ENCODE measurements around the gene STRA6.
"Not testable (repeated sequence)": the region's sequence is repeated elsewhere in the genome, so short reads cannot be mapped to it uniquely, and the experiment has no call there.

Gene STRA6

DNA sequence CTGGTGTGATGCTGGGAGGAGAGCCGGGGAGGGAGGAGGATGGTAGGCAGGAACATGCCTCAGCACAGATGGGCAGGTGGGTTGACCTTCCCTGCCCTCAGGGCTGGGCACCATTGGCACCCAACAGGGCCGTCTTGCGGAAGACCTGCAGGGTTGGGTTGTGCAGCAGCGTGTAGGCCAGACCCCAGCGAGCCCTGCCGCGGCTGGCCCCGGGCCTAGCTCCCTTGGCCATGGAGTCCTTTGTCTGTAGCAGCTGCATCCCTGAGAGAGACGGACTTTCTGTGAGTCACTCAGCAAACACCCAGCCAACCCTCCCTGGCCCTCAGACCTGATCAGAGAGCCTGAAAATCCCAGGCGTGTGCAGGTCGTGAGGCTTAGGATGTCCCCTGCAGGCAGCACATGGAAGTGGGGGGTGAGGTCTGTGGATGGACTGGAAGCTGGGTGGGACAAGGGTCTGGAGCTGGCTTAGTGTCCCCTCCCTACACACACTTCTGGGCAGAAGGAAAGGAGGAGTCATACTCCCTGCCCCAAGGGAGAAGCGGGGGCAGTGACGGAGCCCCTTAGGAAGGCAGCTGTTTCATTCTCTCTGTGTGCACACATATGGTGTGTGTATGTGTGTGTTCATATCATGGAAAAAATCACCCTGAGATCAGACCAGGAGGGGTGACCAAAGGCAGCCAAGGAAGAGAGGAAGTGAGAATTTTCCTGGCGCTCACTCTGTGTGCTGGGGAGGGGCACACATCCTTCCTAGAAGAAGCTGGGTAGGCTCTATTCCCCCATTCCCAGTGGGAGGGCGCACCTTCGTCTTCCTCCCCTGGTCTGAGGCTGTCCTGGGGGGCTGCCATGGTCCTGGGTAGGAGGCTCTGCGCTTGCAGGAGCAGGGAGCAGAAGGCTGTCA is 22.4 kb downstream of the STRA6 start:
- no peak for DNase-seq

DNA sequence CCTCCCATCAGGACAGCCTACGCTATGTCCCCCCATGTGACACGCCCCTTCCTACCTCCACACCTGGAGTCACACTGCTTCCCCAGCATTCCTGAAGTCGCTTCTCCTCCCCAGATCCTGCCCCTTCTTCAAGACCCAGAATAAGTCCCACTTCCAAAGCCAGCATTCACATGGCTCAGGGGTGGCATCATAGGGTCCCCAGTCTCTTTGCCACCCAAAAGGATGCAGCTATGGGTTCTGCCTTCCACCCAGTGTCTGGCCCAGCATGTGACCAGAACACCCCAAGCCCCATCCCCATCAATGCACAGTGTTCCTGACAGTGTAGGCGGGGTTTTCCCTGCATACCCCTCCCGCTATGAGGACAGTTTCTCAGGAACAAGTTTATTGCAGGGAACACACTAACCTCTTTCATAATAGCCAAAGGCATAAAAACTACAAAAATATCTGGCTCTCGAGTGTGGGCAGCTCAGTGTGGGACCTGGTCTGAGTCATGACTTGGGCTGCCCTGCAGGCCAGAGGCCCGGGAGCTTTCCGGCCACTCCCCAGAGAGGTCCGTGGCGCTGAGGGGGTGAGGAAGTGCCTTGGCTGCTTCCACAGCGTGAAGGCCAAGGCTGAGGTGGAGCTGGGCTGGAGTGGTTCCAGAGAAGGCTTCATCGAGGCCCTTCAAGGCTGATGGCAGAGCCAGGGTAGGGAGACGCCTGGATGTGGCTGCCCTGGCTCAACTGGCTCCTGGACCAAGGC is 23.3 kb downstream of the STRA6 start:
- no peak for DNase-seq

DNA sequence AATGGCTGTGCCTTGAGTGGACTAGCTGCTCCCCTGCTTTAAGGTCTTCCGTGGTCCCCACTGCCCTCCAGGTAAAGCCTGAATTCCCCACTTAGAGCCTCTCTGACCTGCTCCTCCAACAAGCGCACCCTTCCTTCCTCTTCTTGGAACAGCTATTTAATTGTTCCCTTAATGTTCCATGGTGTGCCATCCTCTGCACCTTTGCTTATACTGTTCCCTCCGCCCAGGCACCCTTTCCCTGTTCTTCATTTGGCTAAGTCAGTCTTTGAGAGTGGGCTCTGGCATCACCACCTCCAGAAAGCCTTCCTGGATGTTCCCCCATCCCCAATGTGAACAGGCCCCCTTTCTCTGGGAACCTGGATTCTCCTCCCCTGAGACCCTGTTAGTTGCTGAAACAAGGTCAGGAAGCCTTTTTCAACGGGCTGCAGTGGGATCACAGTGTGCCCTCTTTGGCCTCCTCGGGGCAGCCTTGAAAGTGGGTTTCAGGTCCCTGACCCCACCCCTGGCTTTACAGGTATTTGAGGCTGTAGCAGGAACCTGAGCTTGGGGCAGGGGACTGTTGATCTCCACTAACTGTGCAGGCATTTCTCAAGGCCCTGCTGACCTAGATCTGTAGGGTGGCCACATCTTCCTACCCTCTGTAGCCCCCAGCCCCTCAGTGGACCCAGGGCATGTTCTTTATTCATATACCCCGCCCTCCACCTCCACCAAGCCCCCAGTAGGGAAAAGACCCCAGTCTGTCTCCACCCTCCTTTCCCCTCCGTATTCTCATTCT is 24.1 kb downstream of the STRA6 start:
- DNase-seq: no peak

DNA sequence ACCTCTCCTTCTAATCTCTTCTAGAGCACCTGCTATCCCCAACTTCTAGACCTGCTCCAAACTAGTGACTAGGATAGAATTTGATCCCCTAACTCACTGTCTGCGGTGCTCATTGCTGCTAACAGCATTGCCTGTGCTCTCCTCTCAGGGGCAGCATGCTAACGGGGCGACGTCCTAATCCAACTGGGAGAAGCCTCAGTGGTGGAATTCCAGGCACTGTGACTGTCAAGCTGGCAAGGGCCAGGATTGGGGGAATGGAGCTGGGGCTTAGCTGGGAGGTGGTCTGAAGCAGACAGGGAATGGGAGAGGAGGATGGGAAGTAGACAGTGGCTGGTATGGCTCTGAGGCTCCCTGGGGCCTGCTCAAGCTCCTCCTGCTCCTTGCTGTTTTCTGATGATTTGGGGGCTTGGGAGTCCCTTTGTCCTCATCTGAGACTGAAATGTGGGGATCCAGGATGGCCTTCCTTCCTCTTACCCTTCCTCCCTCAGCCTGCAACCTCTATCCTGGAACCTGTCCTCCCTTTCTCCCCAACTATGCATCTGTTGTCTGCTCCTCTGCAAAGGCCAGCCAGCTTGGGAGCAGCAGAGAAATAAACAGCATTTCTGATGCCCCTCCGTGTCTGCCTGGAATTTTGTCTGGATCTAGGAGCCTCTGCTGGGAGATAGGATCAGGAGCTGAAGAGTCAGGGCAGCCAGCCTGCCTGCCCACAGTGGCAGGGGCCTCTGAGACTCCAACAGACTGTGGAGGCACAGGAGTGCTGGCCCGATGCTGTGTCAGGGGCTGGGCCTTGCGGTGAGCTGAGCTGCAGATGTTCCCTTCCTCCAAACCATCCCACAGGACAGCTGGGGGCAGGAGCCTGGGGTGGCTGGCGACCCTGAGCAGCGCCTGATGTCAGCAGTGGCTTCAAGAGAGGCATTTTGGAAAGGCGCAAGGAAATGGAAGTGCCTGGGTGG is 26.0 kb downstream of the STRA6 start:
- DNase-seq: no peak

DNA sequence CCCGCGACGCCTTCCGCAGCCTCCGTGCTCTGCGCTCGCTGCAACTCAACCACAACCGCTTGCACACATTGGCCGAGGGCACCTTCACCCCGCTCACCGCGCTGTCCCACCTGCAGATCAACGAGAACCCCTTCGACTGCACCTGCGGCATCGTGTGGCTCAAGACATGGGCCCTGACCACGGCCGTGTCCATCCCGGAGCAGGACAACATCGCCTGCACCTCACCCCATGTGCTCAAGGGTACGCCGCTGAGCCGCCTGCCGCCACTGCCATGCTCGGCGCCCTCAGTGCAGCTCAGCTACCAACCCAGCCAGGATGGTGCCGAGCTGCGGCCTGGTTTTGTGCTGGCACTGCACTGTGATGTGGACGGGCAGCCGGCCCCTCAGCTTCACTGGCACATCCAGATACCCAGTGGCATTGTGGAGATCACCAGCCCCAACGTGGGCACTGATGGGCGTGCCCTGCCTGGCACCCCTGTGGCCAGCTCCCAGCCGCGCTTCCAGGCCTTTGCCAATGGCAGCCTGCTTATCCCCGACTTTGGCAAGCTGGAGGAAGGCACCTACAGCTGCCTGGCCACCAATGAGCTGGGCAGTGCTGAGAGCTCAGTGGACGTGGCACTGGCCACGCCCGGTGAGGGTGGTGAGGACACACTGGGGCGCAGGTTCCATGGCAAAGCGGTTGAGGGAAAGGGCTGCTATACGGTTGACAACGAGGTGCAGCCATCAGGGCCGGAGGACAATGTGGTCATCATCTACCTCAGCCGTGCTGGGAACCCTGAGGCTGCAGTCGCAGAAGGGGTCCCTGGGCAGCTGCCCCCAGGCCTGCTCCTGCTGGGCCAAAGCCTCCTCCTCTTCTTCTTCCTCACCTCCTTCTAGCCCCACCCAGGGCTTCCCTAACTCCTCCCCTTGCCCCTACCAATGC is 27.1 kb downstream of the STRA6 start:
- DNase-seq: no peak

DNA sequence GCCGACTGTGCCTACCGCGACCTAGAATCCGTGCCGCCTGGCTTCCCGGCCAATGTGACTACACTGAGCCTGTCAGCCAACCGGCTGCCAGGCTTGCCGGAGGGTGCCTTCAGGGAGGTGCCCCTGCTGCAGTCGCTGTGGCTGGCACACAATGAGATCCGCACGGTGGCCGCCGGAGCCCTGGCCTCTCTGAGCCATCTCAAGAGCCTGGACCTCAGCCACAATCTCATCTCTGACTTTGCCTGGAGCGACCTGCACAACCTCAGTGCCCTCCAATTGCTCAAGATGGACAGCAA is 27.7 kb downstream of the STRA6 start:
- no peak for DNase-seq

DNA sequence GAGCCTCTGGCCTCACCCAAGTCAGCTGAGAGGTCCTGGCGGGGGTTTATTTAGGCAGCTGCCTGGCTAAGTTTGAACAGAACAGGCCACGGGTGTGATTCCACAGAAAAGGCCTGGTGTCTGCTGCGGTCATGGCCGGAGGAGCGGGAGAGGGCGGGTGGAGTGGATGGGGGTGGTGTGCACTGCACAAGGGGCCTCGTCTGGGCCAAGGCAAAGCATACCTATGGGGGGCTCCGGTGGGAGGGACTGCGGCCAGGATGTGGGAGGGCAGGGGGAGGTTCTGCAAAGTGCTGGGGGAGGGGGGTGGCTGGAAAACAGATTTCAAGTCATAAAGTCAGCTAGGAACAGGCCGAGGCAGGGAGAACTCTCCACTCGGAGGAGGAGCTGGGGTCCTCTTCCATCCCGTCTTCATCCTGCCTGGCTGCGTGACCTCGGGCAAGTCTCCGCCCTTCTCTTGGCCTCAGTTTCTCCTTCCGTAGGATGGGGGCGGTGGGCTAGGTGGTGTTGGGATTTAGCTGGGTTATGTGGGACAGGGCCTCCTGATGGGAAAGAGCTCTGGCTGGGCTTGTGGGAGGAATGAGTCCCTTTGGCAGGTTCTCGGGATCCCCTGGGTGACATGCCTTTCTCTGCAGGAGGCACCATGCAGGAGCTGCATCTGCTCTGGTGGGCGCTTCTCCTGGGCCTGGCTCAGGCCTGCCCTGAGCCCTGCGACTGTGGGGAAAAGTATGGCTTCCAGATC is 28.2 kb downstream of the STRA6 start:
- DNase-seq: no peak

DNA sequence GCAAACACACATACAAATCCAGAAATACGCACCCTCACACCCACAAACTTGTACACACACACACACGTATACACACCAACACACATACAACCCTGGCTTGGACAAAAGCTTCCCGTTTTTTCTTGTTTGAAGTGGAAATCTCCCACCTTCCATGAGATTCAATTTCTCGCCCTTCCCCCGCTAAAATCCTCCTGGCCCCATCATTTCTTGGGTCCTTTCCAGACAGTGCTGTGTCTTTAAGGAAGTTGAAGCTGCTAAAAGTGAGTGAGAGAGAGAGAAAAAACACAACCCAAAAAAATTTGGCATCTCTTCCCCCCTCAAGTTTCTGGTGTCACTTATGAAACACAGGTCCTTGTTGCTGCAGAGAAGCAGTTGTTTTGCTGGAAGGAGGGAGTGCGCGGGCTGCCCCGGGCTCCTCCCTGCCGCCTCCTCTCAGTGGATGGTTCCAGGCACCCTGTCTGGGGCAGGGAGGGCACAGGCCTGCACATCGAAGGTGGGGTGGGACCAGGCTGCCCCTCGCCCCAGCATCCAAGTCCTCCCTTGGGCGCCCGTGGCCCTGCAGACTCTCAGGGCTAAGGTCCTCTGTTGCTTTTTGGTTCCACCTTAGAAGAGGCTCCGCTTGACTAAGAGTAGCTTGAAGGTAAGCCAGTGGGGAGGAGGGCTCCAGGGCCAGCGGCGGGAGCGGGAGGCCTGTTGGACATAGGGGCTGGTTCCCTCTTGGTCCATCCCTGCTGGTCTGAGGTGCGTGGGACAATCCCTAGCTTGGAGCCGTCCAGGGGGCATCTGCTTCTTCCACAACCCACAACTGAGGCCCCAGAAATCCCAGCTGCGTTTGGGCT is 29.0 kb downstream of the STRA6 start, which contains the start of gene ISLR:
TSS of gene ISLR (plus strand) at position 331 of the 839 bp plus-strand sequence. CDS start 1,149 bp downstream, outside the sequence.
- DNase-seq: no peak

DNA sequence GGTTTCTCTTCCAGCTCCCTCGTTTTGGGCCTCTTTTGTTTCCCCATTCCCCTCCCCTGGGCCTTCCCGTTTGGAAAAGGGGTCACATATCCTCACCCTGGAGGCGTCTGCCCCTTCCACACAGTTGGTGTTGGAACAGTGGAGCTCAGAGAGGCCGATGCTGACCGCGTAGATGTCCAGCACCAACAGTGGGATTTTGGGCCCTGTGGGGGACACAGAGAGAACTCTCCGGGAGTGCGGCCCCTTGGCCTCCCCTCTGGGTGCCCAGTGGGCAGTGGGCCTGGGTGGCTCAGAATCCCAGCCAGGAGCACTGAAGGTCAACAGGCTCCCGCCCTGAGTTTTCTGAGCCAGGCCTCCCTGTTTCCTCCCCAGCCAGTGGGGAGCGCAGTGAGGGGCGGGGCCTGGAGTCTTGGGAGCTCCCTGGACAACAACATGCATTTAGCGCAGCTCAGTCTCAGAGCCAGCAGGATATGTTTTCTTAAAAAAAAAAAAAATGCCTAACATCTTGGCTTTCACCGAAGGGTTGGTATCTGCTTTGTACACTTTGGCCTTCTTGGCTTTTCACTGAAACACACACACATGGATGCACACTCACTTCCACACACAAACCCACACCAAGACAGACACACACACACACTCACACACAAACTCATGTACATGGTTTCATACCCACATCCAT is 29.7 kb downstream of the STRA6 start:
- DNase-seq: no peak

DNA sequence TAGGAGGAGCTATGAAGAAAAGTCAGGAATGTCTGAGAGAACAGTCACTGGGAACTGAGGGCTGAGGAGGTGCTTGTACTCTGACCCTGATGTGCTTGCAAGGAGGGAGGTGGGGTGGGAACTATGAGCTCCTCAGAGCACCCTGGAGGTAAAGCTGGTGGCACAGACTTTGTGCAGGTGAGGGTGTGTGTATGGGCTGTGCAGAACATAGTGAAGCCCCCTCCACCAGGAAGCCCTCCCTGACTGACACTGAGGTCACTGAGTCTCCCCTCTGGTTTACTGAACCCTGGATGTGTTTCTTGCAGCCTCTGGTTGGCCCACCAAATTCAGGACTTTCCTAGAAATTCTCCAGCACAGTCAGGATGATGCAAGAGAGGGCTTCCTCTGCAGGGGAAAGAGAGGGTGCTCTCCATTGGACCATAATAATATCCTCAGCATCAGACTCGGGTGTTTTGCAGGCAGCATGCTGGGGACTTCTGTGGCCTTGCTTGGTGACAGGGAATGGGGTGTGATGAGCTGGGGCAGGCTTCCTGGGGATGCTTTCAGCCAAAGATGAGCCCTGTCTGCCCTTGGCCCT is 30.5 kb downstream of the STRA6 start:
- DNase-seq: no peak

DNA sequence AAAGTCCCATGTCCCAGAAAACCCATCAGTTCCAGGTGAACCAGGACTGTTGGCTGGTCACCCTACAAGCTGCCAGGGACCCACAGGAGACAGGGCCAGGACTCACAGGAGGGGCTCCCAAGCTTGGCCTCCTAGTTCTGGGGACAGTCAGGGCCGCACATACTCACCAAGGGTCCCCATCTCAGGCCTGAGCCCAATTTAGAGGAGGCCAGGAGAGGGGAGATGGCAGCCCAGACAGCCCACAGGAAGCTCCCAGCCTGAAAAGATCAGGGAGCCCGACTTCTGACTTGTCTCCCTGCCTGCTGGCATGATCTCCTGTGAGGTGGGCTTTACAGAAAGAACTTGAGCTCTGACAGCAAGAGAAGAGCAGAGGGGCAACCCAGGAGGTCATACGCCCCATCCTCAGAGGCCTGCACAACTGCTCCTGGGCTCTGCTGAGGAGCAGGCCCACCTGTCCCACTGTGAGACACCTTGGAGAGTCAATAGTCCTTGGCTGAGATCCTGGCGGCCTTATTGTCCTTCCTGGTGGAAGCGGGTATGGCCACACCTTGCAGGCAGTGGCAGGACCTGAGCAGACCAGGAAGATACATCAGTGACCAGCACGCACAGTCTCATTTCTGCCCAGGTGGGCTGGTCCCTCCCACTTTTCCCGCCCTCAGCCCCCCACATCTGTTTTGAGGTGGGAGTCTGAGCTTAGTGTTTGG is 31.6 kb downstream of the STRA6 start:
- no peak for DNase-seq

DNA sequence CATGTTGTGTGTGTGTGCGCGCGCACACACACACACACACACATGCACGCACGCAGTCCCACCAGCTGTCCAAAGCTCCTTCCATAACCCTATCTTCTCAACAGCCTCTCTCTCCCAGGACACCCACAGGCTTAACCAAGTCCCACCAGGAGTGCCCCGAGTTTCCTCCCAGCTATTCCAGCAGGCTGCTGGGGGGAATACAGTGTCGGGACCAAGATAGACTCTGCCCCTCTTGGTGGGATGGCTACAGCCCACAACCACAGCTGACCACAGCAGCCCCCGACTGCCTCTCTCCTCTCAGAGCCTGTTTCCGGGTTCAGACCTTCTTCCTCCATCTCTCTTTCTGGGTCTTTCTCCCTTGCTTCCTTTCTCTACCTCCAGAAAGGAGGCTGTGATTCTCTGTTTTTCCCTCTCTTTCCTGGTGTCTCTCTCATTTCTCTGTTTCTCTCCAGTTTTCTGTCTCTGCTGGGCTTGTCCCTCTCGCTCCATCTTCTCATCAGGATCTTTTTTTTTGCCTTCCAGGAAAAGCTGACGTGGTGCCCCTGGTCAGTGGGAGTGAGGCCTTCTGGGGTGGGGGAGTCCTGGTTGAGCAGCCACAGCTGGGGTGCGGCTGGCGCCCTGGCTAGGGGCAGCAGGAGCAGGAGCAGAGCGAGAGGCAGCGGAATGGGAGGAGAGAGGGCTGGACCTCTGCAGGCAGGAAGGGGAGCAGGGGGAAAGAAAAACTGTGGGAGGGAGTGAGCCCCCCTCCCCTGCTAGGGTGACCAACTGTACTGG is 32.3 kb downstream of the STRA6 start:
- no peak for DNase-seq

DNA sequence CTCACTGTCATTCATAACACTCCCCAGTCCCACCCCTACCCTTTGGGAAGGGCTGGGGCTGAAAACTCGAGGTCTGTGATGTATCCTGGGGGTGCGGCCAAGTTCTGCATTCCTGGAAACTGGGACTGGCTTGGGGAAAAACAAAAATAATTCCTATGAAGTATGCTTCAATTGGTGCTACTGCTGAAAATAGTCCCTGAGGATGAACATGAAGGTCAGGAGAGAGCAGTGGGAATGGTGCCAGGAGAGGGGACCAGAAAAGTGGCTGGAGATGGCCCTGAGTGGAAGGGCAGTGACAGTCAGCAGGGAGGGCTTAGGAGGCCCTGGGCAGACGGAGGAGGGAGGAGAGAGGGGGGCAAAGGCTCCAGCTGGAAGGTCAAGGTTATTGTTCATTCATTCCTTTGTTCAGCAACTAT is 33.9 kb downstream of the STRA6 start:
- no peak for DNase-seq

DNA sequence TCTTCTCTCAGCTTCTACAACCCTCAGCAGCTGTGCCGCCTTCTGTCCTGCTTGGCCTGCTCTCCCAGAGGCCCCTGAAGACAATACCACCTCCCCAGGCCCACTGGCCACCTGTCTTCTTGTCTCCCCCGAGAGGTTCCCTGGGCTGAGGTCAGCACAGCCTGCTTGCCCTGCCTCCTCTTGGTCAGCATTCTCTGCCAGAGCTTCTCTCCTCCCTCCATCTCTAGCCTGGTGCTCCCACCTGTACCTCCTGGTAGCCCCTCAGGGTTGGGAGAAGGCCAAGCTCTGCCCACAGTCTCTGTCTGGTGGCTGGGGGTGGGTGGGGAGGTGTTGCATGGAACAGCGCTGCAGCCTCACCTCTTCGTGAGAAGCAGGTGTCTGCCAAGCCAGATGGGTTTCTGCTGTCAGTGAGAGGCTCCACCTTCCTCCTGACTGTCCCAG is 34.7 kb downstream of the STRA6 start:
- DNase-seq: no peak

DNA sequence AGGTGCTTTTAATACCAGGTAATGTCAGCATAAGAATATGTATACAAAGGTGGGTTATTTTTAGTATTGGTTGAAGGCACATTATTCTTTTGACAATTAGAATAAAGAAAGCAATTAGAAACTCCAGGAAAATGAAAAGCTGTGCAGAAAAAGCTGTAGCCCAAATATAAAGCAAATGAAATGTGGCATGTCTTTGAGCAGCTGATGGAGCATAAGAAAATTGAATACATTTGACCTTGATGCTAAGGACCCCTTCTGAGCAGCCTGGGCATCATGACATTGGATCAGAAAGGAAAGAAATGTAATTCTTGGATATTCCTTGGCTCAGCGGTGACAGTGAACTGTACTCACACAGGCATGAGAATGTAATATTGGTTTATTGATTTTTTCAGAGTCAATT is 37.1 kb downstream of the STRA6 start:
- no peak for DNase-seq

DNA sequence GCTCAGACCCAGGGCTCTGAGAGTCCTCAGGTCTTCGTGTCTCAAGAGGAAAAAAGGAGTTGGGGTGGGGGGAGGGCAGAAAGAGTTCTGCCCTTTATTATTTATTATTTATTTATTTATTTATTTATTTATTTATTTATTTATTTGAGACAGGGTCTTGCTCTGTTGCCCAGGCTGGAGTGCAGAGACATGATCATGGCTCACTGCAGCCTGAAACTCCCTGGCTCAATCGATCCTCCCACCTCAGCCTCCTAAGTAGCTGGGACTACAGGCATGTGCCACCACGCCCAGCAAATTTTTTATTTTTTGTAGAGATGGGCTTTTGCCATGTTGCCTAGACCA is 40.4 kb downstream of the STRA6 start:
- DNase-seq: not testable (repeated sequence)

DNA sequence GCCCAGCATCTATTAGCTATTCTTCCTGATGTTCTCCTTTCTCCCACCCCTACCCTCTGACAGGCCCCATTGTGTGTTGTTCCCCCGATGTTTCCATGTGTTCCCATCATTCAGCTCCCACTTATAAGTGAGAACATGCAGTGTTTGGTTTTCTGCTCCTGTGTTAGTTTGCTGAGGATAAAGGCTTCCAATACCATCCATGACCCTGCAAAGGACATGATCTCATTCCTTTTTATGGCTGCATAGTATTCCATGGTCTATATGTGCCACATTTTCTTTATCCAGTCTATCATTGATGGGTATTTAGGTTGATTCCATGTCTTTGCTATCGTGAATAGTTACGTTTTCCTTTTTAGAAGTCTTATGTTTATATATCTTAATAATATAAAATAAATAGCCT is 42.2 kb downstream of the STRA6 start:
- DNase-seq: not testable (repeated sequence)
